ENCODE data around the gene BTNL9.

- TF ChIP-seq POLR2AphosphoS5 (IDR thresholded peaks at IDR 0.05; ENCODE audit: low read depth, low read length) (no peak), TCF7L2 (IDR thresholded peaks at IDR 0.05; ENCODE audit: low read depth, low read length) (no peak), SIN3A (IDR thresholded peaks at IDR 0.05; ENCODE audit: borderline replicate concordance, insufficient read depth, low read depth, low read length) (no peak)
- TF ChIP-seq, protein P1, sequence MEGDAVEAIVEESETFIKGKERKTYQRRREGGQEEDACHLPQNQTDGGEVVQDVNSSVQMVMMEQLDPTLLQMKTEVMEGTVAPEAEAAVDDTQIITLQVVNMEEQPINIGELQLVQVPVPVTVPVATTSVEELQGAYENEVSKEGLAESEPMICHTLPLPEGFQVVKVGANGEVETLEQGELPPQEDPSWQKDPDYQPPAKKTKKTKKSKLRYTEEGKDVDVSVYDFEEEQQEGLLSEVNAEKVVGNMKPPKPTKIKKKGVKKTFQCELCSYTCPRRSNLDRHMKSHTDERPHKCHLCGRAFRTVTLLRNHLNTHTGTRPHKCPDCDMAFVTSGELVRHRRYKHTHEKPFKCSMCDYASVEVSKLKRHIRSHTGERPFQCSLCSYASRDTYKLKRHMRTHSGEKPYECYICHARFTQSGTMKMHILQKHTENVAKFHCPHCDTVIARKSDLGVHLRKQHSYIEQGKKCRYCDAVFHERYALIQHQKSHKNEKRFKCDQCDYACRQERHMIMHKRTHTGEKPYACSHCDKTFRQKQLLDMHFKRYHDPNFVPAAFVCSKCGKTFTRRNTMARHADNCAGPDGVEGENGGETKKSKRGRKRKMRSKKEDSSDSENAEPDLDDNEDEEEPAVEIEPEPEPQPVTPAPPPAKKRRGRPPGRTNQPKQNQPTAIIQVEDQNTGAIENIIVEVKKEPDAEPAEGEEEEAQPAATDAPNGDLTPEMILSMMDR (IDR thresholded peaks at IDR 0.05) = no peak
Observed at GRCh38 chr5:180990882-180991242, 49.2 kb upstream of the BTNL9 start.
